Endothelial cell (in vitro differentiated cells): Measurements from ENCODE around the gene RAB1B. TPM values are rescaled to one million over a fixed set of nuclear protein-coding genes. Genes with fewer than 3 reads are reported as not detected.

Experiments
- DNase-seq: peaks from one replicate; pipeline ENCODE4 v3.0.0; 2021; ENCODE audit warnings: low spot score
- H3K27ac Mint-ChIP-seq: one replicate; pipeline ENCODE4 v1.8.0; 2021; ENCODE audit warnings: mixed read lengths, inconsistent platforms; ENCODE audit not compliant: unreplicated experiment
- H3K27me3 Mint-ChIP-seq: one replicate; pipeline ENCODE4 v1.8.0; 2021; ENCODE audit warnings: mild to moderate bottlenecking, moderate library complexity, mixed read lengths, inconsistent platforms; ENCODE audit not compliant: unreplicated experiment
- H3K36me3 Mint-ChIP-seq: one replicate; pipeline ENCODE4 v1.8.0; 2021; ENCODE audit warnings: mild to moderate bottlenecking, low read depth, mixed read lengths, inconsistent platforms; ENCODE audit not compliant: unreplicated experiment
- H3K4me1 Mint-ChIP-seq: one replicate; pipeline ENCODE4 v1.8.0; 2021; ENCODE audit warnings: mild to moderate bottlenecking, mixed read lengths, inconsistent platforms; ENCODE audit not compliant: unreplicated experiment
- H3K4me3 Mint-ChIP-seq: one replicate; pipeline ENCODE4 v1.8.0; 2021; ENCODE audit warnings: mild to moderate bottlenecking, mixed read lengths, inconsistent platforms; ENCODE audit not compliant: unreplicated experiment
- H3K9me3 Mint-ChIP-seq: one replicate; pipeline ENCODE4 v1.8.0; 2021; ENCODE audit warnings: mixed read lengths, inconsistent platforms; ENCODE audit not compliant: unreplicated experiment
- CTCF ChIP-seq: fragments of 200-600 bp; sonication (generic); IDR thresholded peaks from one replicate; pipeline ENCODE4 v1.5.0; 2021; ENCODE audit warnings: antibody characterized with exemption; ENCODE audit not compliant: unreplicated experiment
- total RNA-seq: library from RNA; stranded (reverse); fragmentation: NEBNext Ultra II Directional; extraction: Animal tissue kit (Norgen Biotek cat#: 25700); gene quantifications from one replicate; pipeline ENCODE4 v1.2.1, GENCODE V29; 2021; ENCODE audit not compliant: unreplicated experiment

The RAB1B gene
- total RNA-seq, 1 donor from 2014 or later, result 189 TPM

GRCh38 chr11:66324664-66325063 lies 56.2 kb downstream of the RAB1B start:
- TF ChIP-seq CTCF, result no peak
- Mint-ChIP-seq H3K36me3 (peaks cover 8% of the 10 kb centered on the region), H3K27ac (no peak overlapping the region), H3K4me1 (peaks cover 22% of the 10 kb centered on the region), H3K4me3 (no peak overlapping the region), H3K27me3 (peaks cover 16% of the 10 kb centered on the region), H3K9me3 (no peaks in the 10 kb centered on the region)
- DNase-seq, result no peak

- no peaks in the 10 kb centered on the region for H3K9me3 Mint-ChIP-seq
- no peak for TF ChIP-seq CTCF
- no peak for DNase-seq
- H3K27me3 Mint-ChIP-seq, result peaks cover 16% of the 10 kb centered on the region
- H3K36me3 Mint-ChIP-seq, result peaks cover 8% of the 10 kb centered on the region
- H3K4me1 Mint-ChIP-seq, result peaks cover 22% of the 10 kb centered on the region
- no peak overlapping the region for H3K4me3 Mint-ChIP-seq
- H3K27ac Mint-ChIP-seq, result no peak overlapping the region
Observed at GRCh38 chr11:66325263-66325671, 56.8 kb downstream of the RAB1B start.

- H3K27ac Mint-ChIP-seq, result no peak overlapping the region
- peaks cover 13% of the 10 kb centered on the region for H3K27me3 Mint-ChIP-seq
- peaks cover 22% of the 10 kb centered on the region for H3K4me1 Mint-ChIP-seq
- no peak for DNase-seq
- H3K4me3 Mint-ChIP-seq, result no peak overlapping the region
- peaks cover 8% of the 10 kb centered on the region for H3K36me3 Mint-ChIP-seq
- no peaks in the 10 kb centered on the region for H3K9me3 Mint-ChIP-seq
- no peak for TF ChIP-seq CTCF
Observed at GRCh38 chr11:66326261-66327111, 58.0 kb downstream of the RAB1B start.

Other genes with a start within 250 kb of the RAB1B start
- gene CATSPER1, start 242.2 kb upstream of the RAB1B start, total RNA-seq, result not detected
- 0.87 TPM for gene GAL3ST3, start 219.5 kb upstream of the RAB1B start, total RNA-seq
- gene SF3B2, start 216.3 kb upstream of the RAB1B start, total RNA-seq, result 174 TPM
- 114 TPM for gene PACS1, start 198.4 kb upstream of the RAB1B start, total RNA-seq
- gene KLC2, start 10.9 kb upstream of the RAB1B start, total RNA-seq, result 35.1 TPM
- 1.9 TPM for gene CNIH2, start 9.5 kb downstream of the RAB1B start, total RNA-seq
- 48.0 TPM for gene YIF1A, start 20.5 kb downstream of the RAB1B start, total RNA-seq
- not detected for gene TMEM151A, start 23.3 kb downstream of the RAB1B start, total RNA-seq
- gene CD248, start 48.4 kb downstream of the RAB1B start, total RNA-seq, result 2.9 TPM
- 4.8 TPM for gene RIN1, start 67.8 kb downstream of the RAB1B start, total RNA-seq
- gene BRMS1, start 76.5 kb downstream of the RAB1B start, total RNA-seq, result 38.4 TPM
- gene B4GAT1, start 79.0 kb downstream of the RAB1B start, total RNA-seq, result 21.4 TPM
- gene SLC29A2, start 103.1 kb downstream of the RAB1B start, total RNA-seq, result 5.7 TPM
- not detected for gene NPAS4, start 152.4 kb downstream of the RAB1B start, total RNA-seq
- gene MRPL11, start 170.2 kb downstream of the RAB1B start, total RNA-seq, result 73.0 TPM
- gene PELI3, start 198.3 kb downstream of the RAB1B start, total RNA-seq, result 2.0 TPM
- 41.3 TPM for gene DPP3, start 211.8 kb downstream of the RAB1B start, total RNA-seq
- 35.8 TPM for gene BBS1, start 242.0 kb downstream of the RAB1B start, total RNA-seq